ENCODE data around the gene DNAH8. TPM values are rescaled to one million over a fixed set of nuclear protein-coding genes. Genes with fewer than 3 reads are reported as not detected.

Gene DNAH8
- total RNA-seq, 6 experiments from 2014 or later: not detected

GRCh38 chr6:38762848-38763247 is 47.7 kb downstream of the DNAH8 start:
- Mint-ChIP-seq H3K4me3 (no peak overlapping the region), H3K36me3 (ENCODE audit: low read depth) (no peaks in the 10 kb centered on the region), H3K27me3 (ENCODE audit: insufficient read depth) (peaks cover 8% of the 10 kb centered on the region), H3K27ac (no peak overlapping the region), H3K4me1 (ENCODE audit: low read depth) (no peaks in the 10 kb centered on the region), H3K9me3 (no peaks in the 10 kb centered on the region)
- TF ChIP-seq, protein P1, sequence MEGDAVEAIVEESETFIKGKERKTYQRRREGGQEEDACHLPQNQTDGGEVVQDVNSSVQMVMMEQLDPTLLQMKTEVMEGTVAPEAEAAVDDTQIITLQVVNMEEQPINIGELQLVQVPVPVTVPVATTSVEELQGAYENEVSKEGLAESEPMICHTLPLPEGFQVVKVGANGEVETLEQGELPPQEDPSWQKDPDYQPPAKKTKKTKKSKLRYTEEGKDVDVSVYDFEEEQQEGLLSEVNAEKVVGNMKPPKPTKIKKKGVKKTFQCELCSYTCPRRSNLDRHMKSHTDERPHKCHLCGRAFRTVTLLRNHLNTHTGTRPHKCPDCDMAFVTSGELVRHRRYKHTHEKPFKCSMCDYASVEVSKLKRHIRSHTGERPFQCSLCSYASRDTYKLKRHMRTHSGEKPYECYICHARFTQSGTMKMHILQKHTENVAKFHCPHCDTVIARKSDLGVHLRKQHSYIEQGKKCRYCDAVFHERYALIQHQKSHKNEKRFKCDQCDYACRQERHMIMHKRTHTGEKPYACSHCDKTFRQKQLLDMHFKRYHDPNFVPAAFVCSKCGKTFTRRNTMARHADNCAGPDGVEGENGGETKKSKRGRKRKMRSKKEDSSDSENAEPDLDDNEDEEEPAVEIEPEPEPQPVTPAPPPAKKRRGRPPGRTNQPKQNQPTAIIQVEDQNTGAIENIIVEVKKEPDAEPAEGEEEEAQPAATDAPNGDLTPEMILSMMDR (IDR thresholded peaks at IDR 0.05): no peak
- DNase-seq: no peak

GRCh38 chr6:38767560-38767959 is 52.4 kb downstream of the DNAH8 start:
- H3K4me1 Mint-ChIP-seq (ENCODE audit: low read depth): no peaks in the 10 kb centered on the region
- no peak overlapping the region for H3K4me3 Mint-ChIP-seq
- H3K36me3 Mint-ChIP-seq (ENCODE audit: low read depth): no peaks in the 10 kb centered on the region
- peaks cover 8% of the 10 kb centered on the region for H3K27me3 Mint-ChIP-seq (ENCODE audit: insufficient read depth)
- H3K9me3 Mint-ChIP-seq: peaks cover 4% of the 10 kb centered on the region; the same call in 1 of the 2 replicates
- no peak for DNase-seq
- H3K27ac Mint-ChIP-seq: no peak overlapping the region
- TF ChIP-seq, protein P1 (IDR thresholded peaks at IDR 0.05): no peak

GRCh38 chr6:38773338-38773737 is 58.2 kb downstream of the DNAH8 start:
- Mint-ChIP-seq H3K27me3 (ENCODE audit: insufficient read depth) (peaks cover 5% of the 10 kb centered on the region), H3K27ac (no peak overlapping the region), H3K36me3 (ENCODE audit: low read depth) (no peaks in the 10 kb centered on the region), H3K4me3 (no peak overlapping the region), H3K4me1 (ENCODE audit: low read depth) (peaks cover 7% of the 10 kb centered on the region), H3K9me3 (peaks cover 5% of the 10 kb centered on the region; the same call in 1 of the 2 replicates)
- no peak for DNase-seq
- TF ChIP-seq, protein P1 (IDR thresholded peaks at IDR 0.05): peak; percentile 55

DNA sequence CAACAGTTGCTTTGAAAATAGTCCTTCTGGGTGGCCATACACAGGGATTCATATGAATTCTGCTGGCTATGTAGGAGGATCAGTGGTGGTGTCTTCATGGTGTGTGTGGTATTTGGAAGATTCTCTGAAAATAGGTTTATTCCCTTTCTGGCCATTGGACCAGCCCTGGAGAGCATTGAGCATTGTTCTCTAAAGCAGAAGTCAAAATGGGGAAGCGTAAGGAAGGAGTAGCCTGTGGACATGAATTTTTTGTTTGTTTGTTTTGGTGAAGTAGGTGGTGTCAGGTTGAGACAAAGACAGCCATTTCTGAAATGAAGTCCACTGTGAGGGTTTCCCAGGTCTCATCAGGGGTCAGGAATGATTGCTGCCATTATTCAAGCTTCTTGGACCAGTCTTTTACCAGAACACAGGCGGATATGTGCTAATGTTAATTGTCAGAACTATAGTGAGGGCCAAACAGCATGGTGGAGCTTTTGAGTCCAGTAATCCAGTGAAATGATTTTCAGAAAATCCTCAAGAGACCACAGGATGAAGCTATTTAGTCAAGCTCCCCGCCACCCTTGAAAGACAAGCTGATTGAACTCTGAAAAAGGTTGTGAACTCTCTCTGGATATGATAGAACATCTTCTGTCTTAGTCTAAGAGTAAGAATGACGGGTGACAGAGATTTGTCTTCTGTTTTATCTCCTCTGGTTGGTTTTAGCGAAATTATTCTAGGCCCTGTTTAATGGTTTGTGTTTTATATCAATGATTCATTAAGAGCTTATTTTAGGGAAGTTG is 60.0 kb downstream of the DNAH8 start:
- no peaks in the 10 kb centered on the region for H3K36me3 Mint-ChIP-seq (ENCODE audit: low read depth)
- peaks cover 7% of the 10 kb centered on the region for H3K4me1 Mint-ChIP-seq (ENCODE audit: low read depth)
- TF ChIP-seq, protein P1 (IDR thresholded peaks at IDR 0.05): no peak
- H3K27ac Mint-ChIP-seq: no peak overlapping the region
- H3K27me3 Mint-ChIP-seq (ENCODE audit: insufficient read depth): peaks cover 5% of the 10 kb centered on the region
- DNase-seq: no peak
- peaks cover 5% of the 10 kb centered on the region; the same call in 1 of the 2 replicates for H3K9me3 Mint-ChIP-seq
- H3K4me3 Mint-ChIP-seq: no peak overlapping the region

GRCh38 chr6:38775870-38776269 is 60.8 kb downstream of the DNAH8 start:
- Mint-ChIP-seq H3K4me1 (ENCODE audit: low read depth) (peaks cover 7% of the 10 kb centered on the region), H3K27ac (no peak overlapping the region), H3K27me3 (ENCODE audit: insufficient read depth) (peaks cover 5% of the 10 kb centered on the region), H3K36me3 (ENCODE audit: low read depth) (no peaks in the 10 kb centered on the region), H3K9me3 (peaks cover 5% of the 10 kb centered on the region; the same call in 1 of the 2 replicates), H3K4me3 (no peak overlapping the region)
- DNase-seq: no peak
- TF ChIP-seq, protein P1 (IDR thresholded peaks at IDR 0.05): no peak

Measured in HFFc6 (cell line).